Suprapubic skin (tissue), 4 donors: ENCODE measurements around the gene TMC3.

Experiments
- CTCF ChIP-seq, 2 donors: fragments of 200-600 bp in 1 of 2; fragments of 450-650 bp in 1 of 2; sonication (generic) in 1 of 2; IDR thresholded peaks; one replicate each; pipeline ENCODE4 v1.5.1; 2016 to 2019; ENCODE audit warnings: antibody characterized with exemption in 2 of 2, mild to moderate bottlenecking in 1 of 2, moderate library complexity in 1 of 2
- EP300 ChIP-seq: sonication (generic); formaldehyde crosslinking; IDR thresholded peaks from one replicate; pipeline ENCODE4 v1.6.1; 2017; ENCODE audit warnings: antibody characterized with exemption
- POLR2A ChIP-seq, 2 donors: fragments of 450-650 bp; IDR thresholded peaks; one replicate each; pipeline ENCODE4 v1.6.1; 2017; ENCODE audit warnings: antibody characterized with exemption in 2 of 2, mild to moderate bottlenecking in 2 of 2, moderate library complexity in 2 of 2
- POLR2AphosphoS5 ChIP-seq, 3 donors: sonication (generic); formaldehyde crosslinking; IDR thresholded peaks; one replicate each; pipeline ENCODE4 v1.6.1; 2017; ENCODE audit warnings: antibody characterized with exemption in 3 of 3

- no peak for TF ChIP-seq CTCF (IDR thresholded peaks at IDR 0.05)
- no peak for TF ChIP-seq EP300
- no peak for TF ChIP-seq POLR2A (IDR thresholded peaks at IDR 0.05)
- TF ChIP-seq POLR2AphosphoS5 (IDR thresholded peaks at IDR 0.05), result no peak
Measured at GRCh38 chr15:81386947-81387346, 12.9 kb upstream of the TMC3 start.
